GM20000 (cell line): Measurements from ENCODE around the gene GSTT2.

Experiments
- DNase-seq: peaks from one replicate; pipeline ENCODE4 v3.0.0; 2012; ENCODE audit warnings: low spot score
- TF ChIP-seq, protein P1 (sequence below): IDR thresholded peaks from 2 replicates; pipeline ENCODE4 v1.5.1; 2012; ENCODE audit warnings: mild to moderate bottlenecking, control low read depth; ENCODE audit errors: extremely low read depth, missing control alignments

GSTT2 gene

DNA sequence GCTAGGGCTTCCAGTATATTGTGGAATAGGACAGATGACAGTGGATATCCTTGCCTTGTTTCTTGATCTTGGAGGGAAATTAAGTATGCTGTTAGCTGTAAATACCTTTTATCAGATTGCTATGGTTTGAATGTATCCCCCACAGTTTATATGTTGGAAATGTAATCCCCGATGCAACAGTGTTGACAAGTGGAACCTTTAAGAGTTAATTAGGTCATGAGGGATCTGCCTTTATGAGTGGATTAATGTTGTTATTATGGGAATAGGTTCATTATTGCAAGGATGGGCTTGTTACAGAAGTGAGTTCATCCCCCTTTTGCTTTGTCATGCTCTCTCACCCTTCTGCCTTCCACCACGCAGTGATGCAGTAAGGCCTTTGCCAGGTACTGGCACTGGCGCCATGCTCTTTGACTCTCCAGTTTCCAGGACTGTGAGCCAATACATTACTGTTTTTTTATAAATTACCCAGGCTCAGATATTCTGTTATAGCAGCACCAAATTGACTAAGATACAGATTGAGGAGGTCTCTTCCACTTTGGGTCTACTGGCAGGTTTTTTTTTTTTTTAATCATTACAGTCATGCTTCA, 47.5 kb downstream of the GSTT2 start:
- DNase-seq: no peak
- TF ChIP-seq, protein P1, sequence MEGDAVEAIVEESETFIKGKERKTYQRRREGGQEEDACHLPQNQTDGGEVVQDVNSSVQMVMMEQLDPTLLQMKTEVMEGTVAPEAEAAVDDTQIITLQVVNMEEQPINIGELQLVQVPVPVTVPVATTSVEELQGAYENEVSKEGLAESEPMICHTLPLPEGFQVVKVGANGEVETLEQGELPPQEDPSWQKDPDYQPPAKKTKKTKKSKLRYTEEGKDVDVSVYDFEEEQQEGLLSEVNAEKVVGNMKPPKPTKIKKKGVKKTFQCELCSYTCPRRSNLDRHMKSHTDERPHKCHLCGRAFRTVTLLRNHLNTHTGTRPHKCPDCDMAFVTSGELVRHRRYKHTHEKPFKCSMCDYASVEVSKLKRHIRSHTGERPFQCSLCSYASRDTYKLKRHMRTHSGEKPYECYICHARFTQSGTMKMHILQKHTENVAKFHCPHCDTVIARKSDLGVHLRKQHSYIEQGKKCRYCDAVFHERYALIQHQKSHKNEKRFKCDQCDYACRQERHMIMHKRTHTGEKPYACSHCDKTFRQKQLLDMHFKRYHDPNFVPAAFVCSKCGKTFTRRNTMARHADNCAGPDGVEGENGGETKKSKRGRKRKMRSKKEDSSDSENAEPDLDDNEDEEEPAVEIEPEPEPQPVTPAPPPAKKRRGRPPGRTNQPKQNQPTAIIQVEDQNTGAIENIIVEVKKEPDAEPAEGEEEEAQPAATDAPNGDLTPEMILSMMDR: no peak

GRCh38 chr22:24027991-24028390, 48.1 kb downstream of the GSTT2 start:
- no peak for DNase-seq
- TF ChIP-seq, protein P1: no peak

- TF ChIP-seq, protein P1: no peak
These were observed 48.6 kb downstream of the GSTT2 start for GRCh38 chr22:24028533-24028932.

GRCh38 chr22:24029304-24029703, 49.4 kb downstream of the GSTT2 start:
- TF ChIP-seq, protein P1: no peak
- no peak for DNase-seq

More at GRCh38 chr22:24028533-24028932, 48.6 kb downstream of the GSTT2 start:
- no peak for DNase-seq

DNA sequence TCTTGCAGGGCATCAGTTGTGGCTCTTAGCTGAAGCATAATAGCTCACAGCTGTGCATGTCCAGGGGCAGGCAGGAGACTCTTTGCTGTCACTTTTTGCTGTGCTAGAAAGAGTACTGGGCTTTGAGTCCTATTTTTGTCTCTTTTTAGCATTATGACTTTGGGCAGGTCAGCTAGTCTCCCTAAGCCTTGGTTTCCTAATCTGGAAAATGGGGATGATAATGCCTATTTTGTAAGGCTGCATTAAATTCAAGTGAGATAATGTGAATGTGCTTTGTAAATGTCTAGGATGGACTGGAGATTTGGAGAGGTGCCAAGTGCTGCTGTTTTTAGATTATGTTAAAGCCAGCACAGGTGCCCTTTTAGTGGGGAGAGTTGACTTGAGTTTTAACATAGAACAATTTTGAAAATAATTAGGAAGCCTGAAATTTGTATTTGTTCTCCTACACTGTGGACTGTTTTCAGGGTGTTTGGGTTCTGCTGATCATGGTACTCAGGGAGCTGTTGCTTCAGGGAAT, 50.3 kb downstream of the GSTT2 start:
- TF ChIP-seq, protein P1: no peak
- DNase-seq: no peak
